Caco-2 (cell line): ENCODE data around the gene ANKRD63. TPM values are rescaled to one million over a fixed set of nuclear protein-coding genes. Genes with fewer than 3 reads are reported as not detected.

Source experiments
- BruUV-seq: library from RNA; stranded (reverse); fragments of 400-500 nt; replicated peaks from 2 replicates; lab custom pipeline; 2021; lab: Mats Ljungman, UMichigan
- CTCF ChIA-PET: fragments of 300-600 bp; sonication (Branson Sonifier 250); formaldehyde crosslinking; loops from one replicate; lab custom pipeline; 2022; ENCODE audit warnings: antibody characterized with exemption; lab: Charles Lee
- POLR2A ChIA-PET: fragments of 300-600 bp; sonication (Branson Sonifier 250); formaldehyde crosslinking; loops from one replicate; lab custom pipeline; 2022; ENCODE audit warnings: antibody characterized with exemption; lab: Charles Lee
- DNase-seq, 2 experiments: peaks; one replicate each; pipeline versions ENCODE4 v3.0.0 to v3.0.0-alpha.2; 2020 to 2022
- H3K27me3 ChIP-seq: replicated peaks from 2 replicates; pipeline ENCODE4 v1.6.0; 2011; ENCODE audit warnings: low read length; ENCODE audit not compliant: control insufficient read depth, insufficient read depth
- H3K36me3 ChIP-seq: 2 replicates; pipeline ENCODE4 v1.5.1; 2011; ENCODE audit warnings: low read length; ENCODE audit not compliant: control insufficient read depth, insufficient read depth
- H3K4me1 ChIP-seq: fragments of 250-450 bp; sonication (Bioruptor Pico); 2 replicates; pipeline ENCODE4 v1.5.1; 2020; ENCODE audit warnings: mild to moderate bottlenecking
- H3K4me3 ChIP-seq: 2 replicates; pipeline ENCODE4 v1.5.1; 2011; ENCODE audit warnings: low read depth, mild to moderate bottlenecking, control low read depth, low read length
- H3K9me3 ChIP-seq: fragments of 250-450 bp; sonication (Bioruptor Pico); 2 replicates; pipeline ENCODE4 v1.5.1; 2020; ENCODE audit warnings: mild to moderate bottlenecking, moderate library complexity
- H3K27ac Mint-ChIP-seq: one replicate; pipeline ENCODE4 v1.8.0; 2022; ENCODE audit warnings: mixed read lengths; ENCODE audit not compliant: unreplicated experiment
- H3K27me3 Mint-ChIP-seq: one replicate; pipeline ENCODE4 v1.8.0; 2022; ENCODE audit warnings: mixed read lengths; ENCODE audit not compliant: insufficient read depth, unreplicated experiment
- H3K36me3 Mint-ChIP-seq: one replicate; pipeline ENCODE4 v1.8.0; 2022; ENCODE audit warnings: mild to moderate bottlenecking, mixed read lengths; ENCODE audit not compliant: insufficient read depth, unreplicated experiment
- H3K4me1 Mint-ChIP-seq: one replicate; pipeline ENCODE4 v1.8.0; 2022; ENCODE audit warnings: low read depth, mixed read lengths; ENCODE audit not compliant: unreplicated experiment
- H3K4me3 Mint-ChIP-seq: one replicate; pipeline ENCODE4 v1.8.0; 2022; ENCODE audit warnings: mild to moderate bottlenecking, moderate library complexity, mixed read lengths; ENCODE audit not compliant: unreplicated experiment
- H3K9me3 Mint-ChIP-seq: one replicate; pipeline ENCODE4 v1.8.0; 2022; ENCODE audit warnings: mixed read lengths; ENCODE audit not compliant: unreplicated experiment
- intact Hi-C: fragments of 100-400 bp; cut with micrococcal nuclease; formaldehyde crosslinking; loops from one replicate; pipeline ENCODE4 v1.10.0; 2022; ENCODE audit not compliant: unreplicated experiment
- total RNA-seq: library from RNA; stranded (reverse); gene quantifications from 2 replicates; pipeline ENCODE4 v1.2.3, GENCODE V29; 2022
- TF ChIP-seq, protein P1 (sequence below), 2 experiments: fragments of 200-600 bp in 1 of 2; IDR thresholded peaks; 1 replicate in 1 of 2; 2 replicates in 1 of 2; pipeline versions ENCODE4 v1.5.1 to v1.8.0; 2011 to 2022; ENCODE audit warnings: antibody characterized with exemption in 1 of 2, control low read depth in 1 of 2, inconsistent platforms in 1 of 2, low read depth in 1 of 2, low read length in 1 of 2, mild to moderate bottlenecking in 1 of 2, moderate library complexity in 1 of 2; ENCODE audit not compliant: insufficient read depth in 1 of 2, severe bottlenecking in 1 of 2, unreplicated experiment in 1 of 2

Gene ANKRD63
- total RNA-seq, 1 experiment from 2014 or later, result 0.79 TPM

DNA sequence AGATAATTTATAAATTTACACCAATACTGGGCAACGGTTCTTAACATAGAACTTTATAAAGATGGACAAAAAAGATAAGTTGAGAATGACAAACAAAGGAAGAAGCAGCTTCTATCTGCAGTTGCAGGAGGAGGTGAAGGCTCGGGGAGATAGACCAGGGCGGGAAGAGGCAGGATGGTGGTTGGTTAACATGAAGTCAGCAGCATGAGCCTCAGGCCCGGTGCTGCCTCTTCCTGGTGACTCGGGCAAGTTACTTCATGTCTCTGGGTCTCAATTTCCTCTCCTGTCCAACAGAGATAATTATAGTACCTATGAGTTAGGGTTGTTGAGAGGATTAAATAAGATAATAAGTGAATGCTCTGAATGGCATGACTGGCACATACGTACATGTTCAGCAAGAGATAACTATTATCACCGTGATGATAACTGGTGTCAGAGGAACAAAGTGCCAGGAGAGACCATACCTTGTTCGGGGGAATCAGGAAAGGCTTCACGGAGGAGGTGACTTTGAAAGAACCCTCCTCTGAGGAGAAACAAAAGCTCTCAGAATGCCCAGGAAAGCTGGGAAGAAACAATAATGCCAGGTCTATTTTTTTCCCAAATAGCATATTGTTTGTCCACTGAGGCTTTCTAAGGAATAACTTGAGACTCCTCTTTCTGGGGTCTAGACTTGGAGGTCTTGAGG, 39.6 kb downstream of the ANKRD63 start:
- H3K9me3 Mint-ChIP-seq, result no peaks in the 10 kb centered on the region
- POLR2A ChIA-PET, result no interaction called here

GRCh38 chr15:40242601-40243000, 40.3 kb downstream of the ANKRD63 start:
- H3K4me1 Mint-ChIP-seq, result peaks cover 7% of the 10 kb centered on the region
- H3K36me3 Mint-ChIP-seq, result no peaks in the 10 kb centered on the region
- no peaks in the 10 kb centered on the region for H3K27me3 Mint-ChIP-seq
- no peak overlapping the region for H3K4me3 Mint-ChIP-seq
- intact Hi-C loops, result no loop called here
- H3K27ac Mint-ChIP-seq, result peak overlapping the region; percentile 44
- H3K36me3 ChIP-seq, result no peaks in the 10 kb centered on the region
- DNase-seq, result no peak
- H3K4me3 ChIP-seq, result no peak overlapping the region
- H3K9me3 ChIP-seq, result no peaks in the 10 kb centered on the region
- H3K27me3 ChIP-seq, result no peaks in the 10 kb centered on the region
- H3K4me1 ChIP-seq, result peaks cover 25% of the 10 kb centered on the region
- ChIA-PET POLR2A (no interaction called here), CTCF (no interaction called here)
- TF ChIP-seq, protein P1, sequence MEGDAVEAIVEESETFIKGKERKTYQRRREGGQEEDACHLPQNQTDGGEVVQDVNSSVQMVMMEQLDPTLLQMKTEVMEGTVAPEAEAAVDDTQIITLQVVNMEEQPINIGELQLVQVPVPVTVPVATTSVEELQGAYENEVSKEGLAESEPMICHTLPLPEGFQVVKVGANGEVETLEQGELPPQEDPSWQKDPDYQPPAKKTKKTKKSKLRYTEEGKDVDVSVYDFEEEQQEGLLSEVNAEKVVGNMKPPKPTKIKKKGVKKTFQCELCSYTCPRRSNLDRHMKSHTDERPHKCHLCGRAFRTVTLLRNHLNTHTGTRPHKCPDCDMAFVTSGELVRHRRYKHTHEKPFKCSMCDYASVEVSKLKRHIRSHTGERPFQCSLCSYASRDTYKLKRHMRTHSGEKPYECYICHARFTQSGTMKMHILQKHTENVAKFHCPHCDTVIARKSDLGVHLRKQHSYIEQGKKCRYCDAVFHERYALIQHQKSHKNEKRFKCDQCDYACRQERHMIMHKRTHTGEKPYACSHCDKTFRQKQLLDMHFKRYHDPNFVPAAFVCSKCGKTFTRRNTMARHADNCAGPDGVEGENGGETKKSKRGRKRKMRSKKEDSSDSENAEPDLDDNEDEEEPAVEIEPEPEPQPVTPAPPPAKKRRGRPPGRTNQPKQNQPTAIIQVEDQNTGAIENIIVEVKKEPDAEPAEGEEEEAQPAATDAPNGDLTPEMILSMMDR (IDR thresholded peaks at IDR 0.05; ENCODE audit: insufficient read depth in 1 of 2, low read depth in 1 of 2, low read length in 1 of 2, severe bottlenecking in 1 of 2, unreplicated experiment in 1 of 2), result no peak
- no peaks in the 10 kb centered on the region for H3K9me3 Mint-ChIP-seq
- BruUV-seq, result no TSS peak

More for the DNA sequence above, 39.6 kb downstream of the ANKRD63 start:
- Histone ChIP-seq H3K36me3 (no peaks in the 10 kb centered on the region), H3K4me3 (no peak overlapping the region), H3K4me1 (peaks cover 25% of the 10 kb centered on the region), H3K9me3 (no peaks in the 10 kb centered on the region), H3K27me3 (no peaks in the 10 kb centered on the region)
- intact Hi-C loops, result no loop called here
- H3K27me3 Mint-ChIP-seq, result no peaks in the 10 kb centered on the region
- H3K36me3 Mint-ChIP-seq, result no peaks in the 10 kb centered on the region
- CTCF ChIA-PET, result no interaction called here
- peaks cover 7% of the 10 kb centered on the region for H3K4me1 Mint-ChIP-seq
- TF ChIP-seq, protein P1 (IDR thresholded peaks at IDR 0.05; ENCODE audit: insufficient read depth in 1 of 2, low read depth in 1 of 2, low read length in 1 of 2, severe bottlenecking in 1 of 2, unreplicated experiment in 1 of 2), result no peak
- DNase-seq, result no peak
- no TSS peak for BruUV-seq
- H3K27ac Mint-ChIP-seq, result no peak overlapping the region
- no peak overlapping the region for H3K4me3 Mint-ChIP-seq

- Histone ChIP-seq H3K9me3 (no peaks in the 10 kb centered on the region), H3K27me3 (no peaks in the 10 kb centered on the region), H3K36me3 (no peaks in the 10 kb centered on the region), H3K4me3 (no peak overlapping the region), H3K4me1 (peaks cover 25% of the 10 kb centered on the region)
- POLR2A ChIA-PET, result no interaction called here
- Mint-ChIP-seq H3K27me3 (no peaks in the 10 kb centered on the region), H3K9me3 (no peaks in the 10 kb centered on the region), H3K27ac (peak overlapping the region; percentile 44), H3K4me1 (peaks cover 7% of the 10 kb centered on the region), H3K36me3 (no peaks in the 10 kb centered on the region), H3K4me3 (no peak overlapping the region)
- no peak for DNase-seq
- intact Hi-C loops, result no loop called here
- CTCF ChIA-PET, result no interaction called here
- BruUV-seq, result no TSS peak
- TF ChIP-seq, protein P1 (IDR thresholded peaks at IDR 0.05; ENCODE audit: insufficient read depth in 1 of 2, low read depth in 1 of 2, low read length in 1 of 2, severe bottlenecking in 1 of 2, unreplicated experiment in 1 of 2), result no peak
Observed at GRCh38 chr15:40242213-40242599, 40.7 kb downstream of the ANKRD63 start.
